Psoas muscle (tissue), 8 donors: Measurements from ENCODE around the gene SNAI3. TPM values are rescaled to one million over a fixed set of nuclear protein-coding genes. Genes with fewer than 3 reads are reported as not detected.
"Not testable (repeated sequence)": the region's sequence is repeated elsewhere in the genome, so short reads cannot be mapped to it uniquely, and the experiment has no call there.

Experiments
- ATAC-seq, 4 donors: fragments of 200-7000 bp; cut with Tn5 transposase; one replicate each; pipeline ENCODE4 v1.9.1; 2020; ENCODE audit warnings: moderate library complexity in 3 of 4, mild to moderate bottlenecking in 2 of 4
- DNase-seq, 2 donors: peaks; one replicate each; pipeline ENCODE4 v3.0.0-alpha.2; 2020
- H3K27ac ChIP-seq: fragments of 200-600 bp; one replicate; pipeline ENCODE4 v1.8.0; 2022
- H3K27me3 ChIP-seq, 3 donors: fragments of 200-600 bp in 1 of 3; one replicate each; pipeline versions ENCODE4 v1.6.1 to v1.8.0; 2013 to 2022; ENCODE audit warnings: low read length in 2 of 3, mild to moderate bottlenecking in 2 of 3, moderate library complexity in 1 of 3; ENCODE audit not compliant: insufficient read depth in 3 of 3
- H3K36me3 ChIP-seq, 2 donors: fragments of 200-600 bp in 1 of 2; one replicate each; pipeline versions ENCODE4 v1.6.1 to v1.8.0; 2013 to 2022; ENCODE audit warnings: low read depth in 1 of 2, mild to moderate bottlenecking in 1 of 2, moderate library complexity in 1 of 2; ENCODE audit not compliant: insufficient read depth in 1 of 2
- H3K4me1 ChIP-seq: fragments of 200-600 bp; one replicate; pipeline ENCODE4 v1.8.0; 2022
- H3K4me3 ChIP-seq: fragments of 200-600 bp; one replicate; pipeline ENCODE4 v1.8.0; 2022; ENCODE audit warnings: mild to moderate bottlenecking
- H3K9me3 ChIP-seq: fragments of 200-600 bp; one replicate; pipeline ENCODE4 v1.8.0; 2022
- CTCF ChIP-seq: fragments of 200-600 bp; IDR thresholded peaks from one replicate; pipeline ENCODE4 v1.8.0; 2022; ENCODE audit warnings: antibody characterized with exemption
- WGBS, 3 donors: extraction: QIAGEN DNeasy Blood & Tissue Kit; methylation state at CpG; one replicate each; pipeline versions ENCODE4 v1.1.6 to v1.1.7; 2013; 5-methylcytosine and 5-hydroxymethylcytosine counted together
- intact Hi-C, 2 donors: fragments of 100-400 bp; cut with DNase I; formaldehyde crosslinking; loops; one replicate each; pipeline versions ENCODE4 v1.11.0 to v1.14.2; 2022
- polyA plus RNA-seq, 3 donors: library from polyadenylated mRNA; stranded (reverse); fragments of 200-250 nt; gene quantifications; one replicate each; pipeline ENCODE4 v1.2.3, GENCODE V29; 2013
- total RNA-seq, 4 donors: library from RNA; stranded (reverse); fragmentation: NEBNext Ultra II Directional in 2 of 4; extraction: Animal tissue kit (Norgen Biotek cat#: 25700) in 2 of 4; gene quantifications; one replicate each; pipeline versions ENCODE4 v1.2.1 to v1.2.4, GENCODE V29; 2021 to 2023
- donor health status: healthy with polysubstance abuse.
- donor health status: DM: no; HTN: no; CAD: no; lungs with moderate emphysema.
- donor health status: Bipolar disorder and iron deficiency.
- donor health status: healthy.
- donor health status: DM: yes; HTN: yes; CAD: no.
- donor health status: DM: no; HTN: no; CAD: no.
- donor health status: DM: no; HTN: no; CAD: no.
- donor health status: DM: yes; HTN: yes; CAD: no.

Gene SNAI3
- total and polyA plus RNA-seq, 7 donors: 1.2 to 8.5 (median 3.9) TPM

GRCh38 chr16:88672776-88673175 lies 13.5 kb downstream of the SNAI3 start:
- 29 to 53% (median 32%) methylated on average over 11 of the region's 11 CpGs for WGBS, 3 donors
- no peak overlapping the region for H3K4me3 ChIP-seq
- peak; percentile 44 to 70 (median 60) for ATAC-seq

GRCh38 chr16:88671806-88672205 lies 14.5 kb downstream of the SNAI3 start:
- intact Hi-C loops: no loop called here
- H3K27me3 ChIP-seq: no peaks in the 10 kb centered on the region
- no peak for ATAC-seq
- H3K4me1 ChIP-seq: peaks cover 42% of the 10 kb centered on the region
- DNase-seq: no peak
- no peaks in the 10 kb centered on the region for H3K9me3 ChIP-seq
- WGBS, 3 donors: 74 to 81% (median 77%) methylated on average over 23 of the region's 23 CpGs
- TF ChIP-seq CTCF: no peak
- no peak overlapping the region for H3K27ac ChIP-seq
- H3K36me3 ChIP-seq: peaks cover 0 to 7% of the 10 kb centered on the region in 2 donors
- no peak overlapping the region for H3K4me3 ChIP-seq

More at GRCh38 chr16:88672776-88673175, 13.5 kb downstream of the SNAI3 start:
- H3K36me3 ChIP-seq: peaks cover 0 to 7% of the 10 kb centered on the region in 2 donors
- peak overlapping the region; percentile 82 for H3K27ac ChIP-seq
- no peaks in the 10 kb centered on the region for H3K9me3 ChIP-seq
- DNase-seq: peak in 1 of 2 donors; percentile 73
- H3K4me1 ChIP-seq: peaks cover 50% of the 10 kb centered on the region
- peak; percentile 25 for TF ChIP-seq CTCF
- intact Hi-C loops: no loop called here
- no peaks in the 10 kb centered on the region for H3K27me3 ChIP-seq

GRCh38 chr16:88669980-88670379 lies 16.3 kb downstream of the SNAI3 start:
- Histone ChIP-seq H3K36me3 (peaks cover 0 to 7% of the 10 kb centered on the region in 2 donors), H3K27me3 (no peaks in the 10 kb centered on the region), H3K9me3 (no peaks in the 10 kb centered on the region), H3K27ac (peak overlapping the region; percentile 46), H3K4me3 (no peak overlapping the region), H3K4me1 (peaks cover 32% of the 10 kb centered on the region)
- ATAC-seq: no peak
- TF ChIP-seq CTCF: no peak
- no peak for DNase-seq
- intact Hi-C loops: no loop called here
- WGBS, 3 donors: 23 to 27% (median 24%) methylated on average over 10 of the region's 10 CpGs

GRCh38 chr16:88669493-88669892 lies 16.8 kb downstream of the SNAI3 start:
- ATAC-seq, H3K9me3 ChIP-seq, H3K36me3 ChIP-seq, H3K27me3 ChIP-seq, intact Hi-C loops, H3K4me3 ChIP-seq, DNase-seq: not testable (repeated sequence)
- peaks cover 32% of the 10 kb centered on the region for H3K4me1 ChIP-seq
- WGBS, 3 donors: 92% methylated on average over 8 of the region's 8 CpGs
- peak overlapping the region; percentile 46 for H3K27ac ChIP-seq

DNA sequence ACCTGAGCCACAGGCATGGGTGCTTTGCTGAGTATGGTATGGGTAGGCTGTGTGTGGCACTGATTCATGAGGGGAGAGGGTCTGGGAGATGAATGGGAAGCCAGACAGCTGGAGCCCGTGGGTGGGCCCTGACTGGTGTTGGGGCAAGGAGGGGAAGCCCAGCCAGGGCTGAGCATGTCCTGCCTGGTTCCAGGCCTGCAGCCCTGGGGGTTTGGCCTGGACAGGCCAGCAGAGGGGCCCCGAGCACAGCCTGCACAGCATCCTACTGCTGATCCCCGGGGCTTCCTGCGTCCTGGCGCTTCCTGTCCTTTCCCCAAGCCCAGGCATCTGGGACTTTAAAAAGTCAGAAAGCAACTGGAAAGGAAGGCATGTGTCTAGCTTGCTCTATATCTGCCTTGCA lies 18.8 kb downstream of the SNAI3 start:
- Histone ChIP-seq H3K36me3 (peaks cover 0 to 7% of the 10 kb centered on the region in 2 donors), H3K27me3 (no peaks in the 10 kb centered on the region), H3K9me3 (no peaks in the 10 kb centered on the region), H3K4me3 (no peak overlapping the region), H3K27ac (no peak overlapping the region), H3K4me1 (peaks cover 15% of the 10 kb centered on the region)
- intact Hi-C loops: no loop called here
- WGBS, 3 donors: 57 to 66% (median 64%) methylated on average over 5 of the region's 5 CpGs
- no peak for DNase-seq
- no peak for TF ChIP-seq CTCF
- no peak for ATAC-seq
